Measurements from ENCODE around the gene MUC6.

Gene MUC6

GRCh38 chr11:1053121-1053901, 16.8 kb upstream of the MUC6 start:
- TF ChIP-seq ZBTB7A (IDR thresholded peaks at IDR 0.05; ENCODE audit: low read depth) = peak; percentile 74; the same call in 1 of the 2 replicates
- no peak for TF ChIP-seq MAX (IDR thresholded peaks at IDR 0.05)

- TF ChIP-seq YY1 (IDR thresholded peaks at IDR 0.05; ENCODE audit: low read depth) (no peak), TEAD4 (IDR thresholded peaks at IDR 0.05) (no peak), EP300 (IDR thresholded peaks at IDR 0.05; ENCODE audit: borderline replicate concordance) (no peak), TAF1 (IDR thresholded peaks at IDR 0.05; ENCODE audit: low read depth) (no peak), MAX (IDR thresholded peaks at IDR 0.05) (no peak), RAD21 (IDR thresholded peaks at IDR 0.05; ENCODE audit: low read depth) (no peak), CREB1 (IDR thresholded peaks at IDR 0.05; ENCODE audit: low read depth) (no peak), FOXM1 (IDR thresholded peaks at IDR 0.05; ENCODE audit: borderline replicate concordance, low read depth) (no peak), EGR1 (IDR thresholded peaks at IDR 0.05) (no peak), TCF12 (IDR thresholded peaks at IDR 0.05; ENCODE audit: low read depth) (no peak)
- TF ChIP-seq, protein P1, sequence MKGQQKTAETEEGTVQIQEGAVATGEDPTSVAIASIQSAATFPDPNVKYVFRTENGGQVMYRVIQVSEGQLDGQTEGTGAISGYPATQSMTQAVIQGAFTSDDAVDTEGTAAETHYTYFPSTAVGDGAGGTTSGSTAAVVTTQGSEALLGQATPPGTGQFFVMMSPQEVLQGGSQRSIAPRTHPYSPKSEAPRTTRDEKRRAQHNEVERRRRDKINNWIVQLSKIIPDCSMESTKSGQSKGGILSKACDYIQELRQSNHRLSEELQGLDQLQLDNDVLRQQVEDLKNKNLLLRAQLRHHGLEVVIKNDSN (IDR thresholded peaks at IDR 0.05) = no peak
- TF ChIP-seq, protein P2, sequence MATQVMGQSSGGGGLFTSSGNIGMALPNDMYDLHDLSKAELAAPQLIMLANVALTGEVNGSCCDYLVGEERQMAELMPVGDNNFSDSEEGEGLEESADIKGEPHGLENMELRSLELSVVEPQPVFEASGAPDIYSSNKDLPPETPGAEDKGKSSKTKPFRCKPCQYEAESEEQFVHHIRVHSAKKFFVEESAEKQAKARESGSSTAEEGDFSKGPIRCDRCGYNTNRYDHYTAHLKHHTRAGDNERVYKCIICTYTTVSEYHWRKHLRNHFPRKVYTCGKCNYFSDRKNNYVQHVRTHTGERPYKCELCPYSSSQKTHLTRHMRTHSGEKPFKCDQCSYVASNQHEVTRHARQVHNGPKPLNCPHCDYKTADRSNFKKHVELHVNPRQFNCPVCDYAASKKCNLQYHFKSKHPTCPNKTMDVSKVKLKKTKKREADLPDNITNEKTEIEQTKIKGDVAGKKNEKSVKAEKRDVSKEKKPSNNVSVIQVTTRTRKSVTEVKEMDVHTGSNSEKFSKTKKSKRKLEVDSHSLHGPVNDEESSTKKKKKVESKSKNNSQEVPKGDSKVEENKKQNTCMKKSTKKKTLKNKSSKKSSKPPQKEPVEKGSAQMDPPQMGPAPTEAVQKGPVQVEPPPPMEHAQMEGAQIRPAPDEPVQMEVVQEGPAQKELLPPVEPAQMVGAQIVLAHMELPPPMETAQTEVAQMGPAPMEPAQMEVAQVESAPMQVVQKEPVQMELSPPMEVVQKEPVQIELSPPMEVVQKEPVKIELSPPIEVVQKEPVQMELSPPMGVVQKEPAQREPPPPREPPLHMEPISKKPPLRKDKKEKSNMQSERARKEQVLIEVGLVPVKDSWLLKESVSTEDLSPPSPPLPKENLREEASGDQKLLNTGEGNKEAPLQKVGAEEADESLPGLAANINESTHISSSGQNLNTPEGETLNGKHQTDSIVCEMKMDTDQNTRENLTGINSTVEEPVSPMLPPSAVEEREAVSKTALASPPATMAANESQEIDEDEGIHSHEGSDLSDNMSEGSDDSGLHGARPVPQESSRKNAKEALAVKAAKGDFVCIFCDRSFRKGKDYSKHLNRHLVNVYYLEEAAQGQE (IDR thresholded peaks at IDR 0.05; ENCODE audit: low read depth) = no peak
Observed at GRCh38 chr11:1052133-1053011, 15.9 kb upstream of the MUC6 start.

- TF ChIP-seq EGR1 (IDR thresholded peaks at IDR 0.05) (no peak), ZBTB7A (IDR thresholded peaks at IDR 0.05; ENCODE audit: low read depth) (no peak), CEBPB (IDR thresholded peaks at IDR 0.05) (no peak), FOXM1 (IDR thresholded peaks at IDR 0.05; ENCODE audit: borderline replicate concordance, low read depth) (no peak), TEAD4 (IDR thresholded peaks at IDR 0.05) (no peak), TAF1 (IDR thresholded peaks at IDR 0.05; ENCODE audit: low read depth) (no peak), CREB1 (IDR thresholded peaks at IDR 0.05; ENCODE audit: low read depth) (no peak), YY1 (IDR thresholded peaks at IDR 0.05; ENCODE audit: low read depth) (no peak), EP300 (IDR thresholded peaks at IDR 0.05; ENCODE audit: borderline replicate concordance) (no peak), TCF12 (IDR thresholded peaks at IDR 0.05; ENCODE audit: low read depth) (no peak), MAX (IDR thresholded peaks at IDR 0.05) (no peak)
- TF ChIP-seq, protein P2 (IDR thresholded peaks at IDR 0.05; ENCODE audit: low read depth) = no peak
- TF ChIP-seq, protein P1 (IDR thresholded peaks at IDR 0.05) = no peak
Observed at GRCh38 chr11:1051356-1052132, 15.0 kb upstream of the MUC6 start.

GRCh38 chr11:1050581-1051355, 14.2 kb upstream of the MUC6 start:
- peak; percentile 98 for TF ChIP-seq RAD21 (IDR thresholded peaks at IDR 0.05; ENCODE audit: low read depth)
- TF ChIP-seq TCF12 (IDR thresholded peaks at IDR 0.05; ENCODE audit: low read depth) = no peak; the same call in 1 of the 2 replicates
- no peak for TF ChIP-seq NFIC (IDR thresholded peaks at IDR 0.05)
- TF ChIP-seq EP300 (IDR thresholded peaks at IDR 0.05; ENCODE audit: borderline replicate concordance) = peak; percentile 32; the same call in 1 of the 2 replicates
- peak; percentile 34; the same call in 1 of the 2 replicates for TF ChIP-seq YY1 (IDR thresholded peaks at IDR 0.05; ENCODE audit: low read depth)
- TF ChIP-seq, protein P1 (IDR thresholded peaks at IDR 0.05) = no peak; the same call in 1 of the 2 replicates
- TF ChIP-seq TAF1 (IDR thresholded peaks at IDR 0.05; ENCODE audit: low read depth) = no peak
- TF ChIP-seq ZBTB7A (IDR thresholded peaks at IDR 0.05; ENCODE audit: low read depth) = no peak
- TF ChIP-seq CREB1 (IDR thresholded peaks at IDR 0.05; ENCODE audit: low read depth) = no peak
- no peak for TF ChIP-seq FOXM1 (IDR thresholded peaks at IDR 0.05; ENCODE audit: borderline replicate concordance, low read depth)
- TF ChIP-seq TEAD4 (IDR thresholded peaks at IDR 0.05) = no peak
- no peak for TF ChIP-seq CEBPB (IDR thresholded peaks at IDR 0.05)
- peak; percentile 72 for TF ChIP-seq MAX (IDR thresholded peaks at IDR 0.05)
- TF ChIP-seq EGR1 (IDR thresholded peaks at IDR 0.05) = no peak
- TF ChIP-seq, protein P2 (IDR thresholded peaks at IDR 0.05; ENCODE audit: low read depth) = no peak

Data from Ishikawa (cell line).